NCI-H146 treated with DMSO at 0.1 percent for 48 hours (cell line): ENCODE results near the gene SGK1.
"Not testable (repeated sequence)": the region's sequence is repeated elsewhere in the genome, so short reads cannot be mapped to it uniquely, and the experiment has no call there.

Experiments used
- DNase-seq: peaks from one replicate; lab custom pipeline; 2025; ENCODE audit not compliant: unreplicated experiment; lab: John Stamatoyannopoulos, UW

SGK1 gene

DNA sequence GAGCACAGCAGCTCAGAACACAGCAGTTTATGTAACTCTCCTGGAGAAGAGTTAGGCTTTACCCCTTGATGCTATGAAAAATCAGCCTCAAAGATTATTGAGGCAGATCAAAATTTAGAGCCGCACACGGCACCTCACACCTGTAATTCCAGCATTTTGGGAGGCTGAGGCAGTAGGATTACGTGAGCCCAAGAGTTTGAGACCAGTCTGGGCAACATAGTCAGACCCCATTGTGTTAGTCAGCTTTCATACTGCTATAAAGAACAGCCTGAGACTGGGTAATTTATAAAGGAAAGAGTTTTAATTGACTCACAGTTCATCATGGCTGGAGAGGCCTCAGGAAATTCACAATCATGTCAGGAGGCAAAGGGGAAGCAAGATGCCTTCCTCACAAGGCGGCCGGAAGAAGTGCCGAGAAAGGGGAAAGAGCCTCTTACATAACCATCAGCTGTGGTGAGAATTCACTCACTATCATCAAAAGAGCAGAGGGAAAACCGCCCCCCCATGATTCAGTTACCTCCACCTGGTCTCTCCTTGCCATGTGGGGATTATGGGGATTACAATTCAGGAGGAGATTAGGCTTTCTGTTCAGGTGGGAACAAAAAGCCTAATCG lies 87.7 kb downstream of the SGK1 start:
- DNase-seq: no peak

DNA sequence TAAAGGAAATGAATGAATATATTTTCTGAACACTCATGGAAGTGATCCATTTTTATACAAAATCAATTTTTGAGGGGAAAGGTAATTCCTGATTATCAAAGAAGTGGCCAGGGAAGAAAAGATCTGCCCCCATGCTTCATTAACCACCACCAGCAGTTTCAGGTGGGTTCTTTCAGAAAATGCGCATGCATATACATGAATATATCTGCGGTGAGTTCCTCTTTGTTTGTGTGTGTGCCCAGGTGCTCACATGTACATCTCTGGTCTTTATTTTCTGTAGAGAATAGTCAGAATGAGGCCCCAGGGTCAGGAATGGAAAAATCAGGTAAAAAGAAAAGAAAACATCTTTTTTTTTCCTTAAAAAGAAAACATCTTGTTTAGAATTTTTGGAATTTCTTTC lies 88.4 kb downstream of the SGK1 start:
- no peak for DNase-seq

DNA sequence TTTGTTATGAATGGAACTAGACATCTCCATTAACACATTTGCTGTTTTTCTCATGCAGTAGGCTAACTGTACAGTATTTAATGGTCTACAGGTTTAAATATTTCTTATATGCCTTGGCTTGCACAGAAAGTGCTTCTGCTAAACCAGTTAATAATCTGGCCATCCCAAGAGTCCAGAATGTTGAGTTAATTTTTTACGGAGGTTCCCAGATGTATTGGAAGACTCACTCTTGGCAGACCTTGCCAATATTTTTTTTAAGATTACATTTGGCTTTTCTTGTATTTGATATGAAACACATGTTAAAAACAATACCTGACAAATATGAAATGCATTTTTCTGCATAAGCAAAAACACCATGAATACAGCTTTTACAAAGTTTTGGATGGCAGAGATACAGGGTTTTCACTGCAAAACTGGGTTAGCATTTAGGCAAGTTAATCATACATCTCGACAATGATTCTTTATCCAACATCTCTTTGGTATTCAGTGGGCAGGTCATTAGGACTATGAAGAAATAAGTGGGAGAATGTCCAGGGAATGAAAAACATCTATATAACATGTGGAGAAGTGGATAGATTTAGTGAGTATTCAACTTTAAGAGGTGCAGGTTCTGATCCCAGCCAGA lies 94.0 kb downstream of the SGK1 start:
- DNase-seq: no peak

DNA sequence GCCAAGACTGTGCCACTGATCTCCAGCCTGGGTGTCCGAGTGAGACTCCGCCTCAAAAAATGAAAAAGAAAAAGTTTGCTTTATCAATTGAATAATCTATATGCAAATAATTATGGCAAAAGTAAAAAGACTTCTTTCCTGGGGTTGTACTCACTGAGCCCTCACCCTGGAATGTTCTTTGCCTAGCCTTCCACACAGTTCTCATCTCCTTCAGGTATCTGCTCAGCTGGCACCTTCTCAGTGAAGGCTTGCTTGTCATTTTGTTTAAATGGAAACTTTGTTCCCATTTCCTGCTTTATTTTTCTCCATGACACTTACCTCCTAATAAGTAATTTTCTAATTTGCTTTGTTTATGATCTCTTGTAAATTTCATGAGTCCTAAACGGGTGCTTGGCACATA lies 96.7 kb downstream of the SGK1 start:
- DNase-seq: no peak

DNA sequence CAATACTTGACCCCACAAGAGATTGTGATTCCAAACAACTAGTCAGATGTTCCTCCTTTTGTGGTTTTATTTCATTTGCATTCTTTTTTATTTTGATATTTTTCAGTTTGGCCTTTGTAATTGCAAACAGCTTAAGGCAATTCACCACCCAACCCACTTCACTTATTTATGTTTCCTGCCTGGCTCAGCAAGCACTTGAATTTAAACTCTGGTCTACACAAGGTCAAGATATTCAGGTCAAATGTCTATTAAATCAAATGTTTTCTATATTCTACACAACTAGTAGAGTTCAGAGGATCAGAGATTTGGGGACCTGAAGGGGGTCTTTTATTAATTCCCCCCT lies 100.1 kb downstream of the SGK1 start:
- DNase-seq: no peak

DNA sequence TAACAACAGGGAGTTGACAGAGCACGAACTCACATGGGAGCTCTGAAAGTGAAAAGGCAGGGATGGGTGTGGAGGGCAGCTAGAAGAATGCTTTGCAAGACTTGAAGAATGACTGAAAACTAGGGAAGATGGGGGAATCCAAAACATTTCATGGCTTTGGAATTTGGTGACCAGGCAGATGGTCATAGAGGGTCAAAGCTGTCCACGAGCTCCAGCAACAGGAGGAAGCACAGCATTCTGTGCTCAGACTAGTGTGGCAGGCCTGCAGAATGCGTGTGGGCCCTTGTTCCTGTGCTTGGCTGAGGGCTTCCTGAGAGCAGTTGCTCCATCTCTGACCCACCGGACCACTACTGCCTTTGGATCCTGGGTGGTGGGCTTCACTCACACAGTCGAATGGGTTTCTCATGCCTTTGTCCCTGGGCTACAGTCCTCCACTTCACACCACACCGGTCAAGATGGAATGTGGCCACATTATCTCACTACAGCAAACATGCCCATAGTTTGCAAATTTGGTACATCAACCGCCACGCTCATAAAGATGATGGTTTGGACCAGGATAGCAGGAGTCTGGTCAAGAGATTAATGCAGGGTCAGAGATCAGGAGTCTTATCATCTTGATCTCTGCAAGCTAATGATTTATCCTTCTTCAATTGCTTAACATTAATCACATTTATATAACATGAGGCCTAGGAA lies 100.7 kb downstream of the SGK1 start:
- DNase-seq: no peak

DNA sequence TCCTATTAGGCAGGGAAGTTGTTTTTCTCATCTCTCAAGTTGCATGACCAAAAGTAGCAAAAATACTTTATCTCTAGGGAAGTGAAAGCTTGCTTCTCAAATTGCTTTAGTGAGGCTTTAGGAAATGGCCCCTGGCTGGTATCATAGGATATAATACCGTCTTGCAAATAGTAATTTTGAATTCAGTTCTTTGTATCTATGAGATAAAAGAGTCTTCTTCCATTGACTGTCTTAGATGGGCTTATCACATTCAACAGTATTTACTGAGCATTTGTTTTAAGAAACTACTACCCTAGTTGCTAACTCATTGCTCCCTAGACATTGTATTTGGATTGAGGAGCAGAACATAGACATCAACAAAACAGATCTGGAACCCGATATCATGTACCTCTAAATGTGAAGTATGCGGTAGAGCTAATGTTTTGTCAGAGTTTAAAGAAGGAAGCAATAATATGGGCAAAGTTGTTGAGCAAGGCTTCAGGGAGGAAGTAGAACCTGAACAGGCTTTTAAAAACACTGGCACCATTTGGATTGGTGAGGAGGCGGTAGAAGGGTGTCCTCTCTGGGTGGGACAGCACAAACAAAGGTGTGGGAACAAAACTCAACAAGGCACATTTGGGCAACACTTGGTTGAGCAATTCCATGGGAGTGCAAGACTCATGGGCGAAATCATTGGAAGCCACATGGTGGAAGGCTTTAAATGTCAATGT lies 101.5 kb downstream of the SGK1 start:
- no peak for DNase-seq

DNA sequence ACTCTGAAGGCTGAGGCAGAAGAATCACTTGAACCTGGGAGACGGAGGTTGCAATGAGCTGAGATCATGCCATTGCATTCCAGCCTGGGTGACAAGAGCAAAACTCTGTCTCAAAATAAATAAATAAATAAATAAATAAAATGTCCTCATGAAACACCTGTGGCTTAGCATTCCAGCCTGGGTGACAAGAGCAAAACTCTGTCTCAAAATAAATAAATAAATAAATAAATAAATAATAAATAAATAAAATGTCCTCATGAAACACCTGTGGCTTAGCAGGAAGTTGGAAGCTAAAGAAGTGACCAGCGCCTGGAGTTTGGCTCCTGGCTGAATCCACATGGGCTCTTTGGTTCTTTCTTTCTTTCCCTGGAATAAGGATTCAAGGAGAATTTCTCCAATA lies 104.5 kb downstream of the SGK1 start:
- DNase-seq: not testable (repeated sequence)

DNA sequence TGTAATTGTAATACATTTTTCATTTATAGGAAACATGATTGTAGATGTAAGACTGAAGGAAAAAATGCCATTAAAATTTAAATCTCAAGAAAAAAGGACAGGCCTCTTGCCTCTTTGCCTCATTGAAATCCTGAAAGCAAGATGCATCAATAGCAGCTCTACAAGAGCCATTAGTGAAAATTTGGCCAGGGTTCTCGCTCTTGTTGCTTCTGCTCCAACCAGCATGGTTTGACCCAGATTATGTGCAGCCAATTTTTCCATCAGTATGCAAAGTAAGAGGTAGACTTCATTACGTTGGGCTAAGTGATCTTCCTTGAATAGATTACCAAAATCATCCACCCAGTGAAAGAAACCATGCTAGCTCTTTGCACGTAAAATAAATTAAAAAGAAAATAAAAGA lies 106.6 kb downstream of the SGK1 start:
- DNase-seq: no peak

DNA sequence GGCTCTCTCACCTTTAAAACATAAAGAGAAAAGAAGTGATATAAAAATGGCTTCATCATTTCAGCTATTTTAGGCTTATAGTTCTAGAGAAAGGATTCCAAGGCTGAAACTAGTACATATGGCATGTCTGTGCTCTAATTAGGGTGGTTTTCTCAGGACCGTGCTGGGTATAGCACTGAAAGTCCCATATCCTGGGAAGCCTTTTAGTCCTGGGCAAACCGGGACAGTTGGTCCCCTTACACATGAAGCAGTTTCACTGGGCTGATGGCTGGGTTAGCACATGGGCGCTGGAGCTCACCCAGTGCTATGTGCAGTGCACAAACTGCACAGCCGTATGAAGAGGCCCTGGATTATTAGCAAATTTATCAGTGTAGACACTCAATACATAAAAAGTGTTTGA lies 110.5 kb downstream of the SGK1 start:
- DNase-seq: no peak

DNA sequence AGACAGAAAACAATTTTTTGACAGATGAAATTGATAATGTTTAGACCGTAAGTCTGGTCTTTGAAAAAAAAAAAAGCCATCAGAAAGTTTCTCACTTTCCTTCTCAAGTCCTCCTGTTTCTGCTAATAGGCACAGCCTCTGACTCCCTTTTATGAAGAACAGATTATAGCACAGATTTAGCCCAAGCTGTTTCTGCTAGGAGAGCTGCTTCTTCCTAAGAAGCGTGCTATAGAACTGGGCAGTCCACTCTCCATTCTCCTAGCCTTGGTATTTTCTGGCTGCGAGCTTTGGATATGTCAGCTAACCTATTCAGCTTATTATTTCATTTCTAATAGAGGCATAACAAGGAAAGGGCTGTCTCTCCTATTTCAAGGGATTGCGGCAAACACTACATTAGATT lies 112.5 kb downstream of the SGK1 start:
- DNase-seq: no peak

DNA sequence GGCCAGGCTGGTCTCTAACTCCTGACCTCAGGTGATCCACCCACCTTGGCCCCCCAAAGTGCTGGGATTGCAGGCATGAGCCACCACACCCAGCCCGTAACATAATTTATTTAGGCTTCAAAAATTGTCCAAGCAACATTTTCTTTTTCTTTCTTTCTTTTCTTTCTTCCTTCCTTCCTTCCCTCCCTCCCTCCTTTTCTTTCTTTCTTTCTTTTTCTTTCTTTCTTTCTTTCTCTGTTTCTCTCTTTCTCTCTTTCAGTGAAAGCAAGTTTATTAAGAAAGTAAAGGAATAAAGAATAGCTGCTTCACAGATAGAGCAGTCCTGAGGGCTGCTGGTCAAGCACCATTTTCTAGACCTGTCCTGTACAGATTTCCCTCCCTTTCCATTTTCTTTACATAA lies 113.2 kb downstream of the SGK1 start:
- not testable (repeated sequence) for DNase-seq

DNA sequence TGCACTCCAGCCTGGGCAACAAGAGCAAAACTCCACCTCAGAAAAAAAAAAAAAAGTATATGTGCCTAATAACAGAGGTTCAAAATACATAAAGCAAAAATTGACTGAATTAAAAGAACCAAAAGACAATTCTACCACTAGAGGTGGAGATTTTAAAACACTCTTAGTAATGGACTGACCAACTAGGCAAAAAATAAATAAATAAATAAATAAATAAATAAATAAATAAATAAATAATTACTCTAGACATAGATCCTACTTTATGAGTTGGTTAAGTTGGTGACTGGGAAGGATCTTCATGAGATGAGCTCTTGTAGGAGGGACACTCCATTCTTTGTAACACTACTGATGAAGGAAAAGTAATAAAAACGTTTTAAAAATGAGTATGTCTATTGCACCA lies 113.9 kb downstream of the SGK1 start:
- no peak for DNase-seq

DNA sequence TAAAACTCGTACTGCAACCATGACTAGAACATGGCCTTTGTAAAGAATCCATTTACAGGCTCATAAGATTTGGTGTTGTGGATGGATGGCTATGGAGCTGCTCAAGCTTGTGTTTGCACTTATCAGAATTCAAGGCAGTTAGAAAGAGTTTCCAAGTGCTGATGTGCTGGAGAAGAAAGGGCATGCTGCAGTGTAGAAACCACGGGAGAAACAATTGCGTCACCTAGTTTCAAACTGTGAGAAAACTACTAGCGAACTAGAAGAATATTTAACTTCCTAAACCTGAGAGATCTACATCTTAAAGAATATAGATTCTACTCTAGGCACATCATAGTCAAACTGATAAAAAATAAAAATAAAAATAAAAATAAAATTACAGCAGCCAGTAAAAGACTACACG lies 116.2 kb downstream of the SGK1 start:
- no peak for DNase-seq

DNA sequence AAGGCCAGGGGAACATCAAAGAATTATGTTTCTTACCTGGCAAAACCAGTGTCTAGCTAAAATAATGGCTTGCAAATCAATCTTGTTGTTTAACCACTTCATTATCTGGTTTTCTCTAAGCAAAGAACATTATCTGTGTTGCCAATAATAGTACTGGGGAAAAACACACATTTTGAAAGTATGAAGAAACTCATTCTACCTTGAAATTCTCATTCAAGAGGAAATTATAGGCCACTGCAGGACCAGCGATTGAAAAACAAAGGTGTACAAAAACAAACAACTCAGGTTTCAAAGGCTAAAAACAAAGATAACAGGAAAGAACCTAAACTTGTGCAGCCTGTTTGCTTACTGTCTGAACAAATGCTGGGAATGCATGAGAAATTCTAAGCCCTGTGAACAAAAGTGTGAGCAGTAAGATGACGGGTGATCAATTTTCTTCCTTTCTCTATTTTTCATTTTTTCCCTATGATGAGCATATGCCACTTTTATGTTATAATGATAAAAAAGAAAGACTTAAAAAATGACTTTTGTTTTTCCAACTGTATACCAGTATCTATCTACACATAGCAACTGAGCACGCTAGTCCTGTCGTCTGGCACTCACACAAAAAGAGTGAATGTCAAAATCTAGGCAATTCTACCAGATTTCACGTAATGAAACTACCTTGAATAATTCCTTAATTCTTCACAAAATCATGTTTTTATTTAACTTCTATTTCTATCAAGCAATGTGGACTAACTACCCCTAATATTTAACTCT lies 117.9 kb downstream of the SGK1 start:
- peak; percentile 98 for DNase-seq

DNA sequence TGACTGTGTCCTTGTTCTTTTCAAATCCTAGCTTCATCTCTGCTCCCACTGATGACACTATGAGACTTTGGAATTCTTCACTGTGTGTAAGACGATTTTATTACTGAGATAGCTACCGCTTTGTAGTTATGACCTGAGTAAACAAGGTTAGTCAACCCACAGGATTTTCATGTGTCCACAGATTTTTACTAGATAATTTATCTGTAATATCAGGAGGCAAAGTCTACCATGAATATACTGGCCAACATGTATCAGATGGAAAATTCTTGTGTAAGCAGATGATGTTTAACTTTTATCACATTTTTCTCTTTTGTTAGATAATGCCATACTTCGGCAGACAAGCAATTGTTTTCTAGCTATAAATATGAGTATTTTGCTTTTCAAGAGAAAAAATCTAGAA lies 119.8 kb downstream of the SGK1 start:
- no peak for DNase-seq

DNA sequence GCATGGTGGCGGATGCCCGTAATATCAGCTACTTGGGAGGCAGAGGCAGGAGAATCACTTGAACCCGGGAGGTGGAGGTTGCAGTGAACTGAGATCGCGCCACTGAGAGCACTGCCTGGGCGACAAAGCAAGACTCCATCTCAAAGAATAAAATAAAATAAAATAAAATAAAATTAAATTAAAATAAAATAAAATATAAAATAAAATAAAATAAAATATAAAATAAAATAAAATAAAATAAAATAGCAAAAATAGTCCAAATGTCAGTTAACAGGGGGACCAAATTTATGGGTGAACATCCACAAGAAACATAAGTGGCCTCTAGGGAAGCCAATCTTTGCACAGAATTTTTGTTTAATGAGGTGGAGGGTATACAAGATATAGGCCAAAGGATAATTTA lies 120.2 kb downstream of the SGK1 start:
- DNase-seq: not testable (repeated sequence)

DNA sequence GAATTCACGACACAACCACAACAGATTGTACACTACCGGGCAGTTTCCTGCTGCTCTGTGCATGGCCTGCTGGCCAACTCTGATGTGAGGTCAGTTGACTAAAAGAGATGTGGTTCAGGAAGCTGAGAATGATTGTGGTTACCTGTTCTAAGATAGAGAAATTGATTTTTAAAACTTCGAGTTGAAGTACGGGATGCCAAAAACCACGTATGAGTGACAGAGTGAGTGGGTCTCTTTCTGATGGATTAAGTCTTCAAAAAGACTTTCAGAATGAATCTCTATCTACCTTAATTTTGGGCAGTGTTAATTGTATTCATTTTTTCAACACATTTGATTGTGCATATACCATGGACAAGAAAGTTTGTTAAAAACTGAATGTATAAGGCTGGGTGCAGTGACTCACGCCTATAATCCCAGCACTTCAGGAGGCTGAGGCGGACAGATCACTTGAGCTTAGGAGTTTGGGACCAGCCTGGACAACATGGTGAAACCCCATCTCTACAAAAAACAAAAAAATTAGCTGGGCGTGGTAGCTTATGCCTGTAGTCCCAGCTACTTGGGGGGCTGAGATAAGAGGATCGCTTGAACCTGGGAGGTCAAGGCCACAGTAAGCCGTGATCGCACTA lies 121.2 kb downstream of the SGK1 start:
- DNase-seq: no peak

DNA sequence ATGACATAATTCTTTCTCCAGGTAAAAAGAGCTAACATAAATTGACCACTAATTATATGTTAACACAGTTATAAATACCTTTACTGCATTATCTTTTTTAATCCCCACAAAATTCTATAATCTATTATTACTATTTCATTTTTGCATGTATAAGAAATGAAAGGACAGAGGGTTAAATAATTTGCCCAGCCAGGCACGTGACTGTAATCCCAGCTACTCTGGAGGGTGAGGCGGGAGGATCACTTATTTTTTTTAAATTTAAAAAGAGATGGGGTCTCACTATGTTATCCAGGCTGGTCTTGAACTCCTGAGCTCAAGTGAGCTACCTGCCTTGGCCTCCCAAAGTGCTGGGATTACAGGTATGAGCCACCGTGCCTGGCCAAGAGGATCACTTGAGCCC lies 121.9 kb downstream of the SGK1 start:
- DNase-seq: no peak

DNA sequence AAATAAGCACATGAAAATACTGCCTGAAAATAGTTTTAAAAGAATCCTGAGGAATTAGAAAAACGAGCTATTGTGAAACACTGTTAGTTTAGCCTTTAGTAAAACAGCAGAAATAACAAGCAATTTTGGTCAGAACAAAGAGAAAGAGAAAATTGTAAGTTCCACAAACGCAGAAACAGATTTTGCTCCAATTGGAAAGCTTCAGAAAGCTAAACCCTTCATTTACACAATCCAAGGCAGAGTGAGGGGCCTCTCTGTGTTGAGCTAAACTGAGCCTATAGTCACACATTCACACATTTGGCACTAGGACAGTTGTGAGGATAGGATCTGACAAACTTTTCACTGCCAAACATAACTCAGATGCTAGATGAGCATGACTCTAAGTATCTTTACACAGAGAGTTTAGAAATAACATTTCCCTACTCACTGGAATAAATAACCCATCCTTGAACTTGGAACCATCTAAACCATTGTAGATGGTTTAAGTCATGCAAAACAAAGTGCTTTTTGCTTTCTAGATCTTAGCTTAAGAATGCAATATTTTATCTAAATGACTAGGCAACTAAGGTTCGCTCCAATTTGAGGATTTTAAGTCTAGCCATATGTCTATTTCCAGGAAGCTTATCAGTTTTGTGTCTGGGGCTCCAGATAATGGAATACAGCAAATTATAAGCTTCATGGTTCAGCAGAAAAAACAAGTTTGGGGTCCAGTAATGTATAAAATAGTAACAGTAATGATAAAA lies 122.6 kb downstream of the SGK1 start:
- DNase-seq: no peak
